ENCODE data around the gene RALY.

- TF ChIP-seq EZH2 (IDR thresholded peaks at IDR 0.05; ENCODE audit: low read depth) (no peak), CTCF (conservative IDR thresholded peaks at IDR 0.05) (no peak)
Measured at GRCh38 chr20:34042262-34042661, 48.6 kb downstream of the RALY start.
